ENCODE data around the gene RCOR3.

RCOR3 gene

GRCh38 chr1:211326140-211326527 lies 67.0 kb downstream of the RCOR3 start:
- no peak for DNase-seq (ENCODE audit: low spot score)

GRCh38 chr1:211326528-211327345 lies 67.6 kb downstream of the RCOR3 start, which contains the start of gene TRAF5:
Gene TRAF5 (plus strand): TSS chr1:211326833. CDS start chr1:211353240, 26,407 bp downstream.
- DNase-seq (ENCODE audit: low spot score): peak; percentile 52

- DNase-seq (ENCODE audit: low spot score): no peak
These were observed 68.3 kb downstream of the RCOR3 start for GRCh38 chr1:211327346-211327921.

- DNase-seq (ENCODE audit: low spot score): no peak
These were observed 69.0 kb downstream of the RCOR3 start for GRCh38 chr1:211328084-211328694.

- no peak for DNase-seq (ENCODE audit: low spot score)
These were observed 69.8 kb downstream of the RCOR3 start for GRCh38 chr1:211328866-211329475.

- no peak for DNase-seq (ENCODE audit: low spot score)
These were observed 70.6 kb downstream of the RCOR3 start for GRCh38 chr1:211329764-211330201.

- no peak for DNase-seq (ENCODE audit: low spot score)
These were observed 71.2 kb downstream of the RCOR3 start for GRCh38 chr1:211330282-211330936.

GRCh38 chr1:211331011-211331709 lies 72.0 kb downstream of the RCOR3 start:
- DNase-seq (ENCODE audit: low spot score): no peak

GRCh38 chr1:211332036-211332616 lies 73.0 kb downstream of the RCOR3 start:
- DNase-seq (ENCODE audit: low spot score): no peak

- no peak for DNase-seq (ENCODE audit: low spot score)
These were observed 73.7 kb downstream of the RCOR3 start for GRCh38 chr1:211332830-211333229.

GRCh38 chr1:211333906-211334305 lies 74.7 kb downstream of the RCOR3 start:
- DNase-seq (ENCODE audit: low spot score): no peak

GRCh38 chr1:211334986-211335385 lies 75.8 kb downstream of the RCOR3 start:
- DNase-seq (ENCODE audit: low spot score): no peak

GRCh38 chr1:211335522-211336157 lies 76.5 kb downstream of the RCOR3 start:
- DNase-seq (ENCODE audit: low spot score): no peak

GRCh38 chr1:211336161-211336560 lies 77.0 kb downstream of the RCOR3 start:
- no peak for DNase-seq (ENCODE audit: low spot score)

GRCh38 chr1:211336775-211337174 lies 77.6 kb downstream of the RCOR3 start:
- no peak for DNase-seq (ENCODE audit: low spot score)

GRCh38 chr1:211337430-211338223 lies 78.5 kb downstream of the RCOR3 start:
- no peak for DNase-seq (ENCODE audit: low spot score)

- DNase-seq (ENCODE audit: low spot score): no peak
These were observed 79.1 kb downstream of the RCOR3 start for GRCh38 chr1:211338224-211338620.

GRCh38 chr1:211339631-211340041 lies 80.5 kb downstream of the RCOR3 start:
- DNase-seq (ENCODE audit: low spot score): no peak

- no peak for DNase-seq (ENCODE audit: low spot score)
These were observed 81.7 kb downstream of the RCOR3 start for GRCh38 chr1:211340622-211341507.
